Upper lobe of left lung (tissue), 4 donors: ENCODE measurements around the gene TAX1BP3.

Source experiments
- EP300 ChIP-seq, 4 donors: sonication (generic); formaldehyde crosslinking; IDR thresholded peaks; one replicate each; pipeline ENCODE4 v1.5.1; 2017; ENCODE audit warnings: antibody characterized with exemption in 4 of 4, control low read depth in 2 of 4
- POLR2A ChIP-seq, 4 donors: fragments of 450-650 bp; IDR thresholded peaks; one replicate each; pipeline ENCODE4 v1.5.1; 2016 to 2017; ENCODE audit warnings: antibody characterized with exemption in 4 of 4, mild to moderate bottlenecking in 2 of 4
- POLR2AphosphoS5 ChIP-seq, 2 donors: sonication (generic); formaldehyde crosslinking; IDR thresholded peaks; one replicate each; pipeline ENCODE4 v1.5.1; 2017; ENCODE audit warnings: antibody characterized with exemption in 2 of 2
- TF ChIP-seq, protein P1 (sequence below), 6 experiments: fragments of 450-650 bp in 4 of 6; fragments of 200-600 bp in 2 of 6; sonication (generic) in 2 of 6; IDR thresholded peaks; one replicate each; pipeline ENCODE4 v1.5.1; 2016 to 2019; ENCODE audit warnings: antibody characterized with exemption in 6 of 6

DNA sequence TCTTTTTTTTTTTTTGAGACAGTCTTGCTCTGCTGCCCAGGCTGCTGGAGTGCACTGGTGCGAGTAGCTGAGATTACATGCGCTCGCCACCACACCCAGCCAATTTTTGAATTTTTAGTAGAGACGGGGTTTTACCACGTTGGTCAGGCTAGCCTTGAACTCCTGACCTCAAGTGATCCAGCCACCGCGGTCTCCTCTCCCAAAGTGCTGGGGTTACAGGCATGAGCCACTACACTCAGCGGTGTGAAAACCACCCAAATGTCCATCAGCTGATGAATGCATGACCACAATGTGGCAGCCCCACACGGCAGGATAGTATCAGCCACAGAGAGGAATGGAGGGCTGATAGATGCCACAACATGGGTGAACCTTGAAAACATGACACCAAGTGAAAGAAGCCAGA is 25.5 kb upstream of the TAX1BP3 start:
- TF ChIP-seq POLR2A (IDR thresholded peaks at IDR 0.05) (no peak), POLR2AphosphoS5 (IDR thresholded peaks at IDR 0.05) (no peak), EP300 (IDR thresholded peaks at IDR 0.05) (no peak)
- TF ChIP-seq, protein P1, sequence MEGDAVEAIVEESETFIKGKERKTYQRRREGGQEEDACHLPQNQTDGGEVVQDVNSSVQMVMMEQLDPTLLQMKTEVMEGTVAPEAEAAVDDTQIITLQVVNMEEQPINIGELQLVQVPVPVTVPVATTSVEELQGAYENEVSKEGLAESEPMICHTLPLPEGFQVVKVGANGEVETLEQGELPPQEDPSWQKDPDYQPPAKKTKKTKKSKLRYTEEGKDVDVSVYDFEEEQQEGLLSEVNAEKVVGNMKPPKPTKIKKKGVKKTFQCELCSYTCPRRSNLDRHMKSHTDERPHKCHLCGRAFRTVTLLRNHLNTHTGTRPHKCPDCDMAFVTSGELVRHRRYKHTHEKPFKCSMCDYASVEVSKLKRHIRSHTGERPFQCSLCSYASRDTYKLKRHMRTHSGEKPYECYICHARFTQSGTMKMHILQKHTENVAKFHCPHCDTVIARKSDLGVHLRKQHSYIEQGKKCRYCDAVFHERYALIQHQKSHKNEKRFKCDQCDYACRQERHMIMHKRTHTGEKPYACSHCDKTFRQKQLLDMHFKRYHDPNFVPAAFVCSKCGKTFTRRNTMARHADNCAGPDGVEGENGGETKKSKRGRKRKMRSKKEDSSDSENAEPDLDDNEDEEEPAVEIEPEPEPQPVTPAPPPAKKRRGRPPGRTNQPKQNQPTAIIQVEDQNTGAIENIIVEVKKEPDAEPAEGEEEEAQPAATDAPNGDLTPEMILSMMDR (IDR thresholded peaks at IDR 0.05), result no peak
